LHCN-M2 (cell line): Measurements from ENCODE around the gene NTM. TPM values are rescaled to one million over a fixed set of nuclear protein-coding genes. Genes with fewer than 3 reads are reported as not detected.

Experiments
- DNase-seq: peaks from one replicate; pipeline ENCODE4 v3.0.0-alpha.2; 2012; ENCODE audit warnings: low read depth
- total RNA-seq: library from RNA; depleted of rRNA; stranded (reverse); fragments of >200 nt; gene quantifications from 2 replicates; pipeline ENCODE4 v1.2.3, GENCODE V29; 2014

NTM gene
- total RNA-seq, 1 experiment from 2014 or later: 45.6 TPM

DNA sequence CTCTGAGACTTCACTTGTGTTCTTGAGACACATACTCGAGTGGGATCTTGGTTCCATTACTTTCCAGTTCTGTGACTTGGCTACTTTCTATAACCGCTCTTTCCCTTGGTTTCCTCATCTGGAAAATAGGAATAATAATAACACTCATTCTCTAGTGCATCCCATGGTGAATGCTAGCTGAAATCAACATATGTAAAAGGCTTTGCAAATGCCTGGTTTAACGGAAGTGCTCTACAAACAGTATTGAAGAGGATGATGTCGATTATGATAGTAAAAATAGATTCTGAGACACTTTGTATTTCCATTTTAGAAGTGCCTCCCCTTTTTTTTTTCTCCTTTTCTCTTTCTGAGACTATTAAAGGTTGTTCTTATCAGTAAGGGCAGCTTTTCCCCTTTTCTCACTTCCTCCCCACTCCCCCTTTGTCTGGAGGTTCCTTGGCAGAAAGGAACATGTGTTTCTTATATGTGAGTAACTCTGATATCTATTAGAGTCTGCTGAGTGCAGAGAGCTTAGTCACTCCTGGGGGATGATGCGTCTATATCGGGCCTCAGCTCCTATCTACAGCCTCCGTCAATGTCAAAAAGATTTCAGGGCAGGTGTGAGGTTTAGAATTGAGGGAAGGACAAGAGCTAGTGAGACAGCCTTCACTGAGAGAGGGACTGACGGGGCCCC is 489.3 kb downstream of the NTM start:
- DNase-seq: no peak

DNA sequence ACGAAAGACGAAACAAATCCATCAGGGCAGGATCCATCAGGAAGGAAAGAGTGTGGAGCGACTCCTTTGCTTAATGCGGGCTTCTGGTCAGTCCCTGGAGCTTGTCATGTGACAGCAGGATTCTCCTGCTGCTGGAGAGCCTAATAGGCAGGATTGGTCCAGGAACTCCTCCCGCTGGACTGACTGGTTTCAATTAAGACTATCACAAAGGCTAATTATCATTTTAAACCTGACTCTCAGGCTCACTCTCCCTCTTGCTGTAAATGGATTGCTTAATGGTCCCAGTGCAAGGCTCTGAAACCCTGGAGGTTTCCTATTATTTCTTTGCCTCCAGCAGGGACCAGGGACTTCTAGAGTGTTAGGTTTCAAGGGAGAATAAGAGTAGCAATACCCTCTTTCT is 493.8 kb downstream of the NTM start:
- no peak for DNase-seq

DNA sequence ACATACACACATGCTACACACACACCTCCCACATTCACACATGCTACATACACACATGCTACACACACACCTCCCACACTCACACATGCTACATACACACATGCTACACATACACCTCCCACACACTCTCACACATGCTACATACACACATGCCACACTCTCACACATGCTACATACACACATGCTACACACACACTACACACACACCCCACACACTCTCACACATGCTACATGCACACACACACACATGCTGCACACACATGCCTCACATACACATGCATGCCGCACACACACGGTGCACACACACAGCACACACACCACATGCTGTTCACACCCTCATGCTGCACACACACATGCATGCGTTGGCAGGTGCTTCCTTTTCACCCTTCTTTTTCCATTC is 495.4 kb downstream of the NTM start:
- no peak for DNase-seq

DNA sequence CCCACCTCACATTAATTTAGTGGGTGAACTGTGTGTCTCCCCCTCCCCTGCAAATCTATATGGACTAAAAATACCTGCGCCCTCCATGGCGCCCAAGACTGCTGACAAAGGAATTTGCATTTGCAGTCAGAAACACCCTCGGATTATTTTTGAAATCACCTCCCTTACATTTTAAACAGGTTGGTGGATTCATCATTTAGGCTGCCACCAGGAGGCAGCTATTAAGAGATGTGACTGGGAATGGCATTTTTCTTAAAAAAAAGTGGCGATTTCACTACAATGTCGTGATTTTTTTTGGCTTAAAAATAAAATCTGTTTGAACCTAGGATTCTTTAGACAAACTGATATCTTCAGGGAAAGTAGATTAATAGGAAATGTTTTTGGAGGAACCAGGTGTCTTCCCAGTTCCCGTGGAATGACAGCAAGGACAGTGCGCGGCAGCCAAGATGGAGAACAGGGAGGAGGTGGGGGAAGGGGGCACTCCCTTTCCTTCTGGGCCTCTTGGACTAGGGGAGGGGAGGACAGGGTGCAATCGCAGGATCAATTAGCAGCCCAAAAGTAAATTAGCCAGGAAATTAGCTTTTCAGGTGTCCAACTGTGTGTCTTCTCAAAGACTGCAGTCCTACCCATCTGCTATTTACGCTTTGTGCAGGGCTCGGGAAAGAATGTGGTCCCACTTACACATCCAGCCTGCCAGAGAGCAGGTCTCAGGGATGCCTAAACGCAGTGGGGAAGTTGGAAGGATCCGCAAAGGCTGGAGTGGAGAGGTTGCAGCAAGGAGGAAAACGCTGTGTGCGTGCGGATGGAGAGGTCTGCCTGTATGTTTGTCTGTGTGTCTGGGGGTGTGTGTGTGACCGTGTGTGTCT is 496.4 kb downstream of the NTM start:
- no peak for DNase-seq

DNA sequence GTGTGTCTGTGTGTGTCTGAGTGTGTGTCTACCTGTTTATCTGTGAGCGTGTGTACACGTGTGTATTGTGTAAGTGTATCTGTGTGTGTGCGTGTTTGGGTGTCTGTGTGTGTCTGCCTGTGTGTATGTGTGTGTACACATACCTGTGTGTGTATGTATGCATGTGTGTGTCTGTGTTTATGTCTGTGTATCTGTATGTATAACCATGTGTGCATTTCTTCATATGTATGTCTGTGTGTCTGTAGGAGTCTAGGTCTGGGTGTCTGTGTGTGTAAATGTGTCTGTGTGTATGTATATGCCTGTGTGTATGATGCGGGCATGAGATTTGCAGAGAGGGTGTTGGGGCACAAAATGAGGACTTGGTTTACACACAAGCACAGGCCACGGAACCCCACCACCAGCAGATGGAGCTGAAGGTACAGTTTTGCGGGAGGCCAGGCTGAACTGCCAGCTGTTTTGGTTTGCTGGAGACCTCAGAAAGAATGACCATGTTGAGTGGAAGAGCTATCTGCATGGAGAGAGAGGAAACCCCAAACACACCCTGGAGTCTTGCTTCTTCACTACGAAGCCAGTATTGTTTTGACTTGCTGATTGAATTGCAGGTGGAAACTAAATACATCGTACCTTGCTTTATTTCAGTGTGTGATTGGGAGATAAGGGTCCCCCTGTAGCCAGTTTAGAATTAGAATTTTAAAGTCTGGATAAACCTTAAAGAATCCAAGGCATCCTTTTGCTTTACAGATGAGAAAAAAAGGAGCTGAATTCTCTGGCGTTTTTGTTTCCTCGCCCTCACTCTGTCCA is 497.2 kb downstream of the NTM start:
- peak; percentile 82 for DNase-seq

DNA sequence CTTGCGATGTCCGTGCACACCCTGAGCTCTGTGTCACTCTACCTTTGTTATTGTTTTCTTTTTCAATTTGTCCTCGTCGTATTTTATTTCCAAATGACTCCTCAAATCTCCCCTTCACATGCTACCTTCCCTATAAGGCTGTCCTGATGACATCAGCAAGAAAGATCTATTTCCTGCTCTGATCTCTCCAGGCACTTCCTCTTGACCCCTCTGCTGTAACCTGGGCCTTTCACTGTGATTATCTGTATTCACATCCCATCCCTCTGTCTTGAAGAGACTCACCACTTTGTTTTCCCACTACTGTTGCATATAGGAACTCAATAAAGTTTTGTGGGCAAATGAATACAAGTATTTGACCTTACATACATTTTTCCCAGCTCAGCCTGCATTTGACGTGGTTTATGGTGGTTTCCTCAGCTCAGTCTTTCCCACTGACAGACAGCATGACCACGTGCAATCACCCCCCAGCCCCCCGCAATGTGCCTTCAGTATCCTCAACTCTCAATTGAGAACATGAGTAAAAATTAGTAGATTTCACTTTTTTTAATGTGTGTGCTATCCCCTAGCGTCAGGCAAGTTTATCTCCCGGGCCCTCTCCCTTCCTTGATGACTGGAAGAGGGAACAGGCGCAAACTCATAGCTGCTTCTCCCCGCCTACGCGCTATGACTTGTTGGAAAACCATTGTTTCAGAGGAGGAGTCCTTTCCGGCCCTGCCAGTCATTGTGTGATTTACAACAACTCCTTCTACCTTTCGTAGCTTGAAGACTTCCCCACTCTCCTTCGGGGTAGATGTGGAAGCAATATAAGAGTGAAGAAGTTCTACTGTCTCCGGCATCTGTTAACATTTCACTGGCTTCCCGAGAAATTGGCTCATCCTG is 498.5 kb downstream of the NTM start:
- DNase-seq: no peak

DNA sequence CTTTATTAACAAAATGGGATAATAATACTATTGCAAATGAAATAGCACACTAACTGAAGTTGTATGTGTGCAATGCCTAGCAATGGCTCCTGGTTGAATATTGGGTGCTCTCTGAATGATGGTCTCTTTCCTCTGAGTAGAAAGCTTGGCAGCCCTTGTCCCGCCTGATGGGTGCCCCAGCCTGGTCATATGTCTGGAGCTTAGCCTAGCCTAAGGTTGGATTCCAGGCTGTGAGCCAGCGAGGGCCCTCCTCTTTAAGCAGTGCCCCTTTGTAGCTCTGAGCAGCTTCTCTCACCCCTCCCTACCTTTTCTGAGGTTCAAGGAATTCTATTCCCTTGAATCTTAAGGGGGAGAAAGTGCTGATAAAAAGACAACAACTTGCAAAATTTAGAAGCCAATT is 499.9 kb downstream of the NTM start:
- no peak for DNase-seq

DNA sequence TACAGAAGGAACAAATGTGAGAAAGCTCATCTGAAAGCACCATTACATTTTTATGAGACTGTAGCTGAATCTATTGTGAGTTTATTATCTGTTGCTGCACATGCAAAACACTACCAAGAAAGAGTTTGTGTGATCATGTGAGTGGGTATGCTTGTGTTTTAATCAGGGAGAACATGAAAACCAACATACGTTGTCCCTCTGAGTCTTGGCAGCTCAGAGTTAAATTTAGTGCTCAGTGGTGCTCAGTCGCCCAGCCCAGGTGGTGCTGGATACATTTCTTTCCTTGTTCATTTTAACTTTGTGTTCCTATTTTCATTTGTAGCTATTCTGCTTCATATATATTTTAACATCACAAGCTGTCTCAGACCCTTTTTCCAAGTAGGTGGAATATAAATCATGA is 500.6 kb downstream of the NTM start:
- no peak for DNase-seq

DNA sequence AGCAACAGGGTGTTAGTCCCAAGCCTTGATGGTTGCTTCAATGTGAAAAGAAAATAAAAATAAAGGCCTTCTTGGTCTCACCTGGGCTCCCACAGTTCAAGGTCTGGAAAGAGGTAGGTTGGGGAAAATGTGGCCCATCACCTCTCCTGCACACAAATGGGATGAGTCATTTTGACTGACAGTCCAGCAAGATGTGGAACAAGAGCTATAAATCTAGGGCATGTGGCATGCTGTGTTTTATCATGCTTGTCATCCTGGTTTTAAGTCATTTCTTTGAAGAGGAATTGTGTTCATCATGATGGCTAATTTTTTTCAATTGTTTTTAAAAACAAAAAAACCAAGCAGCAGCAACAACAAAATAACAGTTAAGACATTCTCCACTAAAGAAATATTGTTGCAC is 503.7 kb downstream of the NTM start:
- DNase-seq: no peak

DNA sequence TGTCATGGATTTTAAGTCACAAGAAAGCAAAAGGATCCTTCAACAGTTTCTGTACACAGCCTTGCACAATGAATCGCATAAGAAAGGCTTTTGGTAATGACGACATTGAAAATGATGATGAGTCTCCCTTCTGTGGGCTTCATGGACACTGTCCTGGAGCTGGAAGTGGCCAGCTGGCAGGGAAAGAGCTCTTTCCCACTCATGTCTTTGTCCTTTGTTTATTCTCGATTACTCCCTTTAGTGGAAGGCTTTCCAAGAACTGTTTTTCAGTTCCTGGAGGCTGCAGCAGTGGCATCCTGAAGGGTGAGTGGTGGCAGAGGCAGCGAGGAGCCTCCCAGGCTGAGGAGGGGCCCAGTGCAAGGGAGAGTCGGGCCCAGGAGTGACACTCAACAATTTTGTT is 505.2 kb downstream of the NTM start:
- no peak for DNase-seq

DNA sequence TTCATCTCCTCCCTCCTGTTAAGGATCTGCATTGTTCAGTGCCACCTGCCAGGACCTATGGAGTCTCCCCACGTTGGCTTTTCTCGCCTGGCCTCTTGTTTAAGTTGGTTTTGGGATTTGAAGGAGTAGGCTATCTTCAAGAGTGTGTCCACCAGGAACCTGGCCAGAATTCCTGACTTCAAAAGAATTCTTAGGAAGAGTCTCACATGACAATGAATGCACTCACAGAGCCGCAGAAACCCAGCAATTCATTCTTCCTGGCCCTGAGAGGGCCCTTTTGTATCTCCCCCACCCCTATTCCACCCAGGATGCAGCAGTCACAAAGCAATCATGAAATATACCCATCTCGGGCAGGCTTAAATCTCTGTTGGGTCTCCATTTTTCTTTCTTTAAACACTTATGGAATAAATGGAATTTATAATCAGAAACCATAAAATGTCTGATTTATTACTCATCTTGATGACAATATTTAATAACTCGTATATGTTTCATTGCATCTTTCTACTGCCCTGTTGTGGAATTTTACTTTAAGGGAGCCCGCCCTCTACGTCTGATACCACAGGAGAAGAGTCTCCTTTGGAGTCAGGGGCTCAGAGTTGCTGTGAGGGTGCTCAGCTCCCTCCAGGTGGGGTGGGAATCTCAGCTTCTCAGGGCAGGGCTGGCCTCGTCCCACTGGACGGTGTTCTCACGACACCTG is 507.0 kb downstream of the NTM start:
- DNase-seq: no peak

DNA sequence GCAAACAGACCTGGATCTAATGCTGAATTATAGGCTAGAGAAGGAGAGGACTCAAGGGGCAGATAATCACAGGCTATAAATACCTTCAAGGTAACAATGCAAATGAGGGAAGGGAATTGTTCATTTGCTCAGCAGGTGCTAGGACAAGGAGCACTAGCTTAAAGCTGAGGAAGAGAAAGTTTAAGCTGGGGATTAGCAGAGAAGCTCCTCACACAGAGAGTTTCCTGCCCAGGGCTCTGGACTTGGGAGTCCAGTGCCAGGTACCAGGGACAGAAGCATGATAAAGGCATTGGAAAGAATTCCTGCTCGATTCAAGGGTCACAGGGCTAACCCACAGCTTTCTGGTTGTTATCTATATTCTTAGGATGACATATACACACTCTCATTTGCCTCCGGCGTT is 509.9 kb downstream of the NTM start:
- no peak for DNase-seq

DNA sequence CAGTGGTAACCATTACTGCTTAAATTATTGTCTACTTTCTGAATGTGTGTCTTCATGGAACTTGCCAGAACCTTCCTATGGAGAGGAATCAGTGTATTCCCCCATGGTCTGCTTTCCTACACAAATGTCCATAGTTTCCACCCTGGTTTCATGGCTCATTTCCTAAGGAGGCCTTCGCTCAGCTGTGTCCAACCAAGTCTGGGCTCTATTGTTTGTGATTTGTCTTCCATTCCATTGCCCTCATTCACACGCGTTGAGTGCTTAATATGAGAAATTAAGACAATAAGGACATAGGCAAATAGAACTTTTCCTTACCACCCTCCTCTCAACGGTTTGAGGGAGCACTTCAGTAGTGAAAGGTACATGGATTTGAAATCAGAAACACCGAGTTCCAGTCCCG is 510.6 kb downstream of the NTM start:
- no peak for DNase-seq

DNA sequence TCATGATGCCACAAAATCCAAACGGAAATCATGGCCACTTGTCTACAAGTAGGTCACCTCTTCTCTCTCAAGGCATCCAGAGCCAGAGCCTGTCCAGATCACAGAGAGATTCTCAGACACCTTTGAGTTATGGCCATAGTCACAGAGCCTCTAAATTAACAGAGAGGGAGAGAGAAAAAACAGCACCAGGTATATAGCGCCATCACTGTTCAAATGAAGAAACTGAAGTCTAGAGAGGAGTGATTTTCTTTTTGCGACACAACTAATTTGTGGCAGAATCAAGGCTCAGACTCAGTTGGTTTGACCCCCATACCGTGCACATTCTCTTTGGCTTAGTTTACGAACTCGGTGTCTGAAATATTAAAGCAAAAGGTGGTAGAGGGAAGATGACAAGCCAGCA is 512.9 kb downstream of the NTM start:
- DNase-seq: no peak

DNA sequence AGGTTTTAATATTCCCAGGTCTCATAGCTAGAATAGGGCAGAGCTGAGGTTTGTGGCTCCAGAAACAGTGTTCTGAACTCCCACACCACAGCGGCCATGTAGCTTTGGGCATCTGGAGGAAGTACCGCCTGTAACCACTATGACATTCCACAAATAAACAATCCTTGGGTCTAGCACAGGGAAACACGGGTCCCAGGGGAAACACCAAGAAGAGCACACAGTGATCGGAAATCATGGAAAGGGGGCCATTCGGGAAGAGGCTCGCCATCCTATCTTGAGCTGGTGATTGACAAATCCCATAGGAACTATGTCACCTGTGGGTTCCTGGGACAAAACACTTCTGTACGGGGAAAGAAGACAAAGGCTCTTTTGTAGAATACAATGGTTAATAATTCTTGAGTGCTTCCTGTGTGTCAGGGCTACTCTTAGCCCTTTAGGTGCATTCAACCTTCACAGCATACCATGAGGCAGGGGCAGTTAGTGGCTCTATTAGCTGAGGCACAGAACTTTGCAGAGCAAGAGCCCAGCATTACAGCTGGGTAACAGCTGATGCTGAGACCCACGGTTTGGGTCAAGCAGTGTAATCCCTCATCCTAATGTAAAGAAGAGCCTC is 514.2 kb downstream of the NTM start:
- DNase-seq: peak; percentile 24

DNA sequence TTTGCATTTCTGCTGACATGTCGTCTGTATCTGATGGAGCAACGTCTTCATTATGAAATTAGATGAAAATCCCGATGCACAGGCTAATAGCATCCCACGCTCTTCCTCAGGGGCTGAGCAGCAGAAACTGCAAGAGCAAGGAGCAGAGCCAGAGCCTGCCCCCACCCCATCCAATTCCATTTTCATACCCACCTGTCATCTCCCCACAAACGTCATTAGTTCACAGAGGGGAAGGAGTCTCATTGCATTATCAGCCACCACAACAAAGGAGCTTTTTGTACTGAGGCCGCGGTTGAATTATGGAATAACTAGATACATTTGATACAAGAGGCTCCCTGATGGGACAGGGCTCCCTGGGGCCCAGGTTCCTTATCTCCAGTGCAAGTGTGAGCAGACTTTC is 515.0 kb downstream of the NTM start:
- DNase-seq: no peak

DNA sequence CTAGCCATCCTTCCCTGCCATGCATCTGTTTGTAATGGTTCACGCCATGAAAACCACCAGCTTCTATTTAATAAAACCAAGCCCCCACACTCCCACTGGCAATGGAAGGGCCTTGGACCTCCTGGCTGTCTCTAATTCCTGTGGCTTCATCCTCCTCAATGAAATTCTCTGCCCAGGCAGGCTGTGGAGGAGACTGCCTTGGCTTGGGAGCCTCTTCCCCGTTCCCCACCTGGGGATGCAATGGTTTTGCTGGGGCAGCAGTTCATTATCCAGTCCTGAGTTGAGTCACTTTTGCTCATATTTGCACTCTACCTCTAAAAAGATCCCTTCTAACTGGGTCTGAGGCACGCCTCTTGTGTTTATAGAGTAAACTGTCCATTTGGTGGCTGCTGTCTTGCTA is 515.8 kb downstream of the NTM start:
- DNase-seq: no peak

DNA sequence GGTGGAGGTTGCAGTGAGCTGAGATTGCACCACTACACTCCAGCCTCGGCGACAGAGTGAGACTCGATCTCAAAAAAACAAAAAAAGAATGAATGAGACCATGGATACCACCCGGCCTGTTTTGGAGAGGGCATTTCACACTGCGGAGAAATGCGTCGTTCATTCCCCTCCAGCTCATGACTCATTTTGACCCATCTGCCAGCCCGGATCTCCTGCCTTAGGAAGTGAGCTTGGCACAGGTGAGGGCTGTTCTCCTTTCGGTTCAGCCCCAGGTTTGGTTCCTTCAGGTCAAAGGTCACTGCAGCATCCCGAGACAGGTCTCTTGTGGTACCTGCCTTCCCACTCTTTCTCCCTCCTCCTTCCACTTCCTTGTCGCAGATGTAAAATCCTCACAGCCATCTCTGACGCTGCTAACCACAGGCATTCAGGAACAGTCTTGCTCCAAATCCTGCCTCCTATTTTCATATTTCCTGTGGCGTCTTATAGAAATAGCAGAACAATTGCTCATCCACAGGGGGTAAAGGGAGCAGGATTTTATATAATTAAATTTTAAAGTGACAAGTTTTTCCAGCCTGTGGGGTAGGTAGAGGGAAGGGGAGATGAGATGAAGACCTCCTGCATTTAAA is 517.9 kb downstream of the NTM start:
- peak; percentile 89 for DNase-seq

DNA sequence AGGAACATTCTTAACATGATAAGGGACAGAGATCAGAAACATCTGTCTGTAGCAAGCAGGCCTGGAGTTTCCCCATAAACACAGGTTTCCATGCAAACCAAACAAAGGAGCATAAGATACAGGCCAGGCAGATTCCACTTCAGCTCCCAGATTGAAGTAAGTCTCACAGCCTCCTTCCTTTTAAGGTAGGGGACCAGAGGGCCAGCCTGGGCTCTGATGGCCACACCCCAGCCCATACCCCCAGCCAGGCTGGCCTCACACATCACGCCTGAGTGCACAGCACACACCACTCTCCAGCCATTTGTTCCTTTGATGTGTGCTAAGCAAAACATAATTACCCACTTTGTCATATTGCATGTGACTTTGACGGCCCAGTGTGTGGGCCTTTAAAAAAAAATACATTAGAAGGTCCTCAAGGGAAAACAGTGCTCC is 518.7 kb downstream of the NTM start:
- DNase-seq: peak; percentile 83
